GM18508 (cell line): ENCODE data around the gene CEP89.
"Not testable (repeated sequence)": the region's sequence is repeated elsewhere in the genome, so short reads cannot be mapped to it uniquely, and the experiment has no call there.

ENCODE experiments used
- ATAC-seq: cut with Tn5 transposase; IDR thresholded peaks from one replicate; pipeline ENCODE4 v1.9.1; 2021; ENCODE audit warnings: moderate number of reproducible peaks; ENCODE audit not compliant: insufficient read depth, unreplicated experiment

CEP89 gene

DNA sequence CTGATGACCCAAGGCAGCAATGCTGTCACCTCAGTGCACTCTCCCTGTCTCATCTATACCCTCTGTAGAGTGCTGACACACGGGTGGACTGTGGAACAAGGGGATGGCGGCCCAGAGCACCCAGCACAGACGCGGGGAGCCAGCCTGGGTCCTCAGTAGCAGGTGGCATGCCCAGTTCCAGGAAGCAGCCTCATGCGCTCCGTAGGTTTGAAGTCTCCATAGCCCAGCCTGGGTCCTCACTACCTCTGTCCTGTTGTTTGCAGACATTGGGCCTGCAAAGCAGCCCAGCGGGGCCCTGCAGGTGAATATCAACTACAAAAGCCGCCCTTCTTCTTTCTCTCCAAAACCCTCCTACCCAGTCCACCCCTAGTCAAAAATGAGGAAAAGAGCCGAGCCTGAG, 97.2 kb downstream of the CEP89 start:
- no peak for ATAC-seq

DNA sequence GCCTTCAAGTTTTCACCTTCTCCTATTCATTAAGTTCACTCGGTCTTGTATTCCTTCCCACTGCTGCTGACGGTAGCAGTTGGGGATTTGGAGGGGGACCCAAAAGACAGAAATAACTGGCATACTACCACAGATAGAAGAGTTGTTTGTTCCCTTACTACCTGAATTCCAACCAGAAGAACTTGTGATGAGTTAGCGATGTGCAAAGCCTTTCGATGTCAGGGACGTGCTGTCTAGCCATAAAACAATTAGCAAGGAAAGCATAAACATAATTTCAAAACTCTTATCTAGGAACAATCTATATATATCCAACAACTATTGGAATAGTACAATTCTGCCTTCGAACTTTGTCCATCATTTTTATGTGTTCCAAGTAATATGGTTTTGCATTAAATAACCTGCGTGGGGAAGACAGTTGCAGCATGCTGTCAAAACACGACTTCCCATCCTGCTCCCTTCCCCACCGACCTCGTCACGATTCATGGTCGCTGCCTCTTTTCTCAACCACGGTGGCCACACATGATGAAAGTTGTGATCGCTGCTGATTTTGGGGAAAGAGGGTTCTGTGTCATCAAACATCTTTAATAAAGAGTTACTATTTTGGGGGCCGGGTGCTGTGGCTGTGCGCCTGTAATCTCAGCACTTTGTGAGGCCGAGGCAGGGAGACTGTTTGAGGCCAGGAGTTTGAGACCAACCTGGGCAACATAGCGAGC, 98.4 kb downstream of the CEP89 start:
- ATAC-seq, result no peak

DNA sequence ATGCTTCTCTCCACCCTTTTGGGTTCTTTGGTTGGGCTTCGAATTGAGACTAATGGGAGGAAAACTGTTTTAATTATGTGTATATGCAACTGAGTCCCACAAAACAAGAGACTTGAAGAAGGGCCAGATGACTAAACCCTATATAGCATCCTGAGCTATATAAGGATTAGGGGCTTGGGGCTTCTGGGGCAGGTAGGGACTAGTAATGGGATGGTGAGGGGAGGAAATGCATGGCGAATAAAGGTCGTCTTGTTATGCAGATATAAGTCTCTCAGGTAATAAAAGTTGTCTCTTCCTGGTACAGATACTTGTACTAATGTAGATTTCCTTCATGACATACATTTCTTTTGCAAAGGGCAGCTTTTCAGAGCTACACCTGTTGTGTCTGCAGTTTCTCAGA, 99.4 kb downstream of the CEP89 start:
- ATAC-seq, result no peak

DNA sequence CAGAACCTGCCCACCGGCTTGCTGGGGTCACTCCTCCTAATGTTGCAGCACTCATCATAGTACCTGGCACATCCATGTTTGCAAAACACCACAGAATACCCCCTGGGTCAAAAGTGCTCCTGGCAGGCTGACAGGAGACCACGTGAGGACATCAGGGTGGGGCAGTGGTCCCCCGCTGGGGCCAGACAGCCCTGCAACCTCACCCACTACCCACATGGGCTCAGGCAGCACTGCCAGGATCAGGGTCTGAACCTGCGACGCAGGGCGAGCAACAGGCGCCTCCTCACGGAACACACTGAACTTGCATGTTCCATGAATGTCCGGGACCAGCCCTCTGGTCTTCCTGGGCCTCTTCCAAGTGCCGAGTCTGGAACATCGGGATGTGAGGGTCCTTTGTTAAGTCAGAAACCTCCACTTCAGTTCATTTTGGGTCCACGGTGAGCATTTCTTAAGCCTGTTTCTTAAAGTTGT, 100.7 kb downstream of the CEP89 start:
- ATAC-seq, result no peak

DNA sequence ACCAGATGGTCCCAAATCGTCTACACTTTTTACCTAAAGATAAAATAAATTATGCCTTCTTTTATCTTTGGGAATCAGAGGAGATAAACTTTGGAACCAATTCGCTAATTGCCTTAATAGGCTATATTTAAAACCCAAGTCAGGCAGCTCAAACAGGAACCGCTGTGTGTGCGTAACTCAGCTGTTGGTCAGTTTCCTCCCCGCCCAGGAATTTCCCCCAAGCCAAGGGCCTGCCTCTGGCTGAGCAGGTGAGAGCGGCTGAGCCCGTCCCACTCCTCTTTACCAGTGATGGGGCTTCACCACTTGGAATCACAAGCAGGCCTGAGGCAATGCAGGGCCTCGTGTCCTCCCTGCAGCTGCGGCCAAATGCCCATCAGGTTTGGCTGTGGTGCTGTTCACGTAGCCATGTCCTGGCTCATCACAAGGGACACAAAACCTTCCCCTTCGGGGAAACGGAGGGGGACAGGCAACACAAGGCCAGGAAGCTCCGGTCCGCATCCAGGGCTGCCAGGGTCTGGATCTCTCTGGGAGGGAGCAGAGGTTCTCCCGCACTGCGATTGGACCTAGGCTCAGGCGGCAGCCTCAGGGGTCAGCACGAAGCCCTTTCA, 101.7 kb downstream of the CEP89 start:
- no peak for ATAC-seq

DNA sequence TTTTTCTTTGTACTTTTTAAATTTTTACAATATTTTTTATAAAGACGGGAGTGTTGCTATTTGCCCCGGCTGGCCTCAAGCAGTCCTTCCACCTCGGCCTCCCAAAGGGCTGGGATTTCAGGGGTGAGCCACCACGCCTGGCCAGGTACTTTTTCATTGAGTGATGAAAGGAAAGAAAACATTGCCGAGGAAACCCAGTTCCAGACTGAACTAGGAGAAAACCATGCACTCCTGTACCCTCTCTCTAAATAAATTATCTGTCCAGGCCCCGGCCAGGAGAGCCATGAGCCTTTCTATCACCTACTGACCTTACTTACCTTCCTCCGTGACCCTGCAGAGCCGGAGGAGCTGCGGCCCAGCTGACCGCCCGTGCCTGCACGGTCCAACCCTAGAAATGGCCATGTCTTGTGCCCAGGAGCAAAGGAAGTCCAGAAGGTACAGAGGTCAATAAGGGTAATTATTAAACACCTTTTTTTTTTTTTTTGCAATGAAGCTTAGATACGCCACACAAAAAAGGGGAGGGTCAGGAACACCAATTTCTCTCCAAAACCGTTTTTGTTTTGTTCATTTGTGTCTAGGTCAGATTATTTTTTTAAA, 102.3 kb downstream of the CEP89 start, which contains the start of gene SLC7A9:
Gene SLC7A9 (minus strand): TSS at position 399 of the 597 bp plus-strand sequence. CDS start 1,233 bp downstream, outside the sequence.
- no peak for ATAC-seq

DNA sequence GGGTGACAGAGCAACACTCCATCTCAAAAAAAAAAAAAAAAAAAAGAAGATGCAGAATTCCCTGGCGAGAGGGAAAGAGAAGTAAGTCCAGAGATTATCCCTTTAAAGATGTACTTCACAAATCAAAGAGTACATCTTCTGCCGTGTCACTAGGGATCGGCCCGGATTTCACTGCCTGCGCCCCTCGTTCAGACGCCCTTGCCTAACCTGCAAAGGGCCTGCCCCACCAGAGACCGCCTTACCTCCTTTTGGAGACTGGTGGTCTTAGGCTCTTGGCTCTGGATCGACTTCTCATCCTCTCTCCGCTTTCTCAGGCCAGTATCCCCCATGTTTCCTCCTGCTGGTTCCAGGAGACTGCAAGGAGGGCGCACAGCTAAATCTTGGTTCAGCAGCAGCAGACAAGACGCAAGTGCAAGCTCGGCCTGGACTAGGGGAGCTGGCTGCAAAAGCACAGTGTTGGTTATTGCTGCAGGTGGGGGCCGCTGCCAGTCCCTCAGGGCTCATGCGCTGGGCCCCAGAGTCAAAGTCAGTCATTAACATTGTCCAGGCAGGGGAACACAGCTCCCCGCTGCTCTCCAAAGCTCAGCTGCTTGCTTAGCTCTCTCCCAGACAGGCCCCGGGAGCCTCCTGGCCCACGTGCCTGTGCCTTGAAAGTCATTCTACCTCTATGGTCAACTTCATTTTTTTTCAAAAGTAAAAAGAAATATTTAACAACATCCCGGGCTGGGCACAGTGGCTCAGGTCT, 103.4 kb downstream of the CEP89 start:
- no peak for ATAC-seq

DNA sequence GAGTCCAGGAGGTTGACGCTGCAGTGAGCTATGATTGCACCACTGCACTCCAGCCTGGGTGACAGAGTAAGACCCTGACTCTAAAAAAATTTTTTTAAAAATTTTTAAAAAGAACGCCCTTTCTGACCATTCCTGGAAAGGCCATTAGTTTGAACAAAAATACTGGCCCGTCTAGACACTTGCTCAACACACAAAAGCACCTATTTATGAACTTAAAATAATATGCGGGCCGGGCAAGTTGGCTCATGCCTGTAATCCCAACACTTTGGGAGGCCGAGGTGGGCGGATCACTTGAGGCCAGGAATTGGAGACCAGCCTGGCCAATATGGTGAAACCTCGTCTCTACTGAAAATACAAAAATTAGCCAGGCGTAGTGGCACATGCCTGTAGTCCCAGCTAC, 104.3 kb downstream of the CEP89 start:
- not testable (repeated sequence) for ATAC-seq

DNA sequence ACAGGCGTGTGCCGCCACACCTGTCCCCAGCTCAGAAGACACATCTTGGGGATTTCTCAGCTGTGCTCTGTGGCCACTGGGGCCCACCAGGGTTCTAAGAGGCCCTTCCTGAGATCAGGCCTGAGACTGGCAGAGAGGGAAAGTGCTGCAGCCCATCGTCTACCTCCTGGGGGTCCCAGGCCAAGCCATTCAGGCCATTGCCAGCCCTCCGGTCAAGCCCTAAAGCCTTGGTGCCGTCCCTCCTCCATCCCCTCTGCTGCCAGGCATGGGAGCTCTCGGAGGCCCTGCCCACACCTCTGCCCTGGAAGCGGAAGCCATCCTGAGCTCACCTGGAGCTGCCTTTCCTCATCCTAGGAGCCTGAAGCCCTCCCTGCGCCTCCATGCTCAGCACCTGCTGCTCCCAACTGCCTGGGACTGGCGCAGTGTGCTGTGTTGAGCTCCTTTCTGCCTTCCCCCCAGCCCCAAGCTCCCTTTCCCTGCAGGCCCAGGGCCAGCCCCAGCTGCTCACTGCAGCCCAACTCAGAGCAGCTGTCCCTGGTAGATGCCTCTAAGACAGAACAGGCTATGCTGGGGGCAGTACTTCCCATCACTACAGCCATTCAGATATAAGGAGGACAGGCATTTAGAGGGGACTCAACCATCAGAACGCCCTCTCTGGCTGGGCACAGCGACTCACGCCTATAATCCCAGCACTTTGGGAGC, 105.0 kb downstream of the CEP89 start:
- no peak for ATAC-seq

DNA sequence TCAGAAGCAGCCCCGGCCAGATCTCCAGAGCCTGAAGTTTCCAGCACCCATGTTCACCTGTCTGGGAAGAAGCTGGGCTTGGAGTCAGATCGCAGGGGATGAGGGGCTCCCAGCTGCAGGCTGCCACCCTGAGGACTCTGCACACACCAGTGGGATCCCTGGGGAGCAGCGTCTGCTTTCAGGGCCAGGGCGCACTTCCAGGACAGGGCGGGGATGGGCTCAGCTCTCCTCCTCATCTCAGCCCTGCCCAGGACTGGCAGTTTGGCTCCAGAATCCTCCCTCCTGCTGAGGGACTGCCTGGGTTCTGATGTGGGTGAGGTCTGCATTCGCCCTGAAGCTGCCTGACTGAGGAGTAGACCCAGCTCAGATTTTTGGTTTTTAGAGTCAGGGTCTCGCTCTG, 105.7 kb downstream of the CEP89 start:
- no peak for ATAC-seq

DNA sequence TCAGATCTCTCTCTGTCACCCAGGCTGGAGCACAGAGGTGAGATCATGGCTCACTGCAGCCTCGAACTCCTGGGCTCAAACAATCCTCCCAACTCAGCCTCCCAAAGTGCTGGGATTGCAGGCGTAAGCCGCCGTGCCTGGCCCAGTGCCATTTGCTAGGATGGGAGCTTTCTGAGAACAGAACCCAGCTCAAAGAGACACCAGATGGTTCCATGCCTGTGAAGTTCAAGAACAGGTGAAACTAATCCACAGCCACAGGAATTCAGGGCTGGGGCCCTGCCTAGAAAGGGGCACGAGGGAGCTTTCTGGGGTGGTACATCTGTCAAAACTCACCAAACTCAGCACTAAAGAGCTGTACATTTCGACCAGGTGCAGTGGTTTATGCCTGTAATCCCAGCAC, 106.4 kb downstream of the CEP89 start:
- no peak for ATAC-seq

DNA sequence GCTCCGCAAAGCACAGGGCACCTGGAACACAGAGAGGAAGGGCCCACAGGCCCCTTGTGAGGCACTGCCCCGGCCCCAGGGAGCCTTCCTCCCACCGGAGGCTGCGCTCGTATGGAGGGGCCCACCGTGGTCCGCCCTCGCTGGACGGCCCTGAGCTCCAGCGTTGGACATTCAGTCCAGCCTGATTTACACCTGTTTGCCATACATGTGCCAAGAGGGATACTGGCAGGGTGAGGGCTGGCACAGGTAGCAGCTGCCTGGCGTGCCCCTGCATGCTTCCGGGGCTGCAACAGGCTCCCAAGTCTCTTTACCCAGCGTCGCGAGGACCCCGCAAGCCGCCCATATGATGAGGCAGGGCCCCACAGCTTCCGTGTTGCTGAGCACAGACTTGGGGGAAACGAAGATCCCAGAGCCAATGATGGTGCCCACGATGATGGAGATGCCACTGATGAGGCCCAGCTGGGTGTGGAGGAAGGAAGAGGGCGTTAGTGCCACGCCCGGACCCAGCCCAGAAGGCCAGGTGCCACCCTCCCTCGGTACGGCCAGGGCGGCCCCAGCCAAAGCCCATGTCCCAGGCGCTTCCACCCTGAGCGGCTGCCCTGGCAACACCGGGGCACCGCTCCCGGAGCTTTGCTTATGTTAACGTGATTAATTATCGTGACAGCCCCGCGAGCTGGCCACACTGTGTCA, 107.3 kb downstream of the CEP89 start:
- no peak for ATAC-seq

DNA sequence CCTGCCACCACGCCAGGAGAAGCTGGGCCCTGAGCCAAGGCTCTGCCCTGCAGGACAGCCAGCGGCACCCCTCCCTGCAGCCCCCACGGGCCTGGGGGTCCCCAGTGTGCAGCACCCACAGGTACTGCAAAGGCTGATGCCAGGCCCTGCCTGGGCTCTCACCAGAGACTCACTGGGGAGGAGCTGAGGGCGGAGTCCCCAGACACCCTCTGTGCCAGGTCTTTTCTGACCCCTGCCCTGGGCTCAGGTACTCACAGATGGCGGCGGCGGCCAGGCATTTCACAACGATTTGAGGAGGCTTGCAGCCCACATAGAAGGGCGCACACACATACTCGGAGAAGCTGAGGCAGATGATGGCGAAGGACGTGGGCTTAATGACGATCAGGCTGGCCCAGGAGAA, 107.9 kb downstream of the CEP89 start:
- ATAC-seq, result no peak

DNA sequence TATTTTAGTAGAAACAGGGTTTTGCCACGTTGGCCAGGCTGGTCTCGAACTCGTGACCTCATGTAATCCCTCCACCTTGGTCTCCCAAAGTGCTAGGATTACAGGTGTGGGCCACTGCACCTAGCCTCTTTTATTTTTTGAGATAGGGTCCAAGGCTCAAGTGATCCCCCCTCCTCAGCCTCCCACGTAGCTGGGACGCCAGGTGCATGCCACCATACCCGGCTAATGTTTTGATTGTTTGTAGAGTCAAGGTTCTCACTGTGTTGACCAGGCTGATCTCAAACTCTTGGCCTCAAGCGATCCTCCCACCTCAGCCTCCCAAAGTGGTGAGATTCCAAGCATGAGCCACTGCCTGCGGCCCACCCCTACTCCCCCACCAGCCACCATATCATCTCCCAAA, 108.5 kb downstream of the CEP89 start:
- no peak for ATAC-seq

DNA sequence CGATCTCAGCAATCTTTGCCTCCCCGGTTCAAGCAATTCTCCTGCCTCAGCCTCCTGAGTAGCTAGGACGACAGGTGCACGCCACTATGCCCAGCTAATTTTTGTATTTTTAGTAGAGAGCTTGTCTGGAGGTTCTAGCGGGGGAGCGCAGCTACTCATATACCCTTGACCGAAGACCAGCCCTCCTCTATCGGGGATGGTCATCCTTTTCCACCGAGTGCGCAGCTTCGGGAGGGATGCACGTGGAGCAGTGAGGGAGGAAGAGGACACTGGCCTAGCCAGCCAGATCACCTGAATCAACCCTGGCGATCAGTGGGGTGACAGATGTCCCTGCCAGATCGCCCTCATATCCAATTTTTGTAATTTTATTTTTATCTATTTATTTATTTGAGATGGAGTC, 109.0 kb downstream of the CEP89 start:
- ATAC-seq, result no peak

DNA sequence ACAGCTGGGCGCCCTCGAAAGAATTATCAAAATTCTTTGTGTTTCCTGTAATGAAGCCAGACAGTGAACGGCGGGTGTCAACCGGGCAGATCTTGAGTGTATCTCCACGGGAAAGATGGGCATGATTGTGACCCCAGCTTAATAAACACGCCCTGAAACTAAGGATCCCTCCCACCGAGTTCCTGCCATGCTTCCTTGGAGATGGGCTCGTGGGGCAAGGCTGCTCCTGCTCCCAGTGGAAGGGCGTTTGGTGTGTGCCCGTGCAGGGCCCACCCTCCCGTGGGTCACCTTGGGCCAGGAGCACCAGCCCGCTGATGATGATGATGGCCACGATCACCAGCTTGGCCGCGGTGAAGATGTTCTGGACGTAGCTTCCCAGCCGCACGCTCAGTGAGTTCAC, 109.6 kb downstream of the CEP89 start:
- ATAC-seq, result no peak

DNA sequence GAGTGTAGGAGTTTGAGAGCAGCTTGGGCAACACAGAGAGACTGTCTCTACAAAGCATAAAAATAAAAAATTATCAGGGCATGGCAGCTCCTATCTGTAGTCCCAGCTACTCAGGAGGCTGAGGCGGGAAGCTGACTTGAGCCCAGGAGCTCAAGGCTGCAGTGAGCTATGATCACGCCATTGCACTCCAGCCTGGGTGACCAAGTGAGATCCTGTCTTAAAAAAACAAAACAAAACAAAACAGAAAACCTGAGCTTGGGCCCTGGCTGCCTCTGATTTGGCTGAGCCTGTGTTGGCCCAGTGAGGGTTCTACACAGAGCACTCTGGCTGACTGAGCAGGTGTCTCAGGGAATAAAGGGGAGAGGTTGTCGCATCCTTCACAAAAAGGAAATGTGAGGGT, 110.2 kb downstream of the CEP89 start:
- ATAC-seq, result no peak

DNA sequence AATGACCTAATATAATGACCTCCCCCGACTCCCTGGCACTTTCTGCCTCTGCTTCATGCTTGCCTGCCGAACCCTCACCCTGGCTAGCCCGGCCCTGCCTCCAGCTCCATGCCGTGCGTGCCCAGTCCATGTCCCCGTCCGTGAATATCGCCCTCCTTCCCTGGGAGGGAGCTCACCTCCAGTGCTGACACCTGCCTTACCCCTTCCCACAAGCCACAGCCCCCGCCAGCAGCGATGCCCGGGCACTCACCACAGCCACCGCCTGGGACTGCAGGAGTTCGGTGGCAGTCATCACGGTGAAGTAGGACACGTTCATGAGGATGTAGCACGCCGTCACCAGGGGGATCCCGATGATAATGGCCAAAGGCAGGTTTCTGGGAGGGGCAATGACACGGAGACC, 112.2 kb downstream of the CEP89 start:
- ATAC-seq, result no peak

DNA sequence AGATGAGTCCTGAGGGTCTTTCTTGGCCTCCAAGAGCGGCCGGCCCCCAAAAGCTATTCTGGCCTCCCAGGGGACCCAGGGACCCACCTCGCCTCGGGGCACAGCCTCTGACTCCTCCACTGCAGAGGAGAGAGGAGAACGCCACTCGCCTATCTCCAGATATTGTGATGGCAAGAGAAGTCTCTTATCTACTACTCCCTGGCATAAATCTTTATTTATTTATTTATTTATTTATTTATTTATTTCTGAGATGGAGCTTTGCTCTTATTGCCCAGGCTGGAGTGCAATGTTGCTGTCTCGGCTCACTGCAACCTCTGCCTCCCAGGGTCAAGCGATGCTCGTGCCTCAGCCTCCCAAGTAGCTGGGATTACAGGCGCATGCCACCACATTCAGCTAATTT, 113.2 kb downstream of the CEP89 start:
- no peak for ATAC-seq

DNA sequence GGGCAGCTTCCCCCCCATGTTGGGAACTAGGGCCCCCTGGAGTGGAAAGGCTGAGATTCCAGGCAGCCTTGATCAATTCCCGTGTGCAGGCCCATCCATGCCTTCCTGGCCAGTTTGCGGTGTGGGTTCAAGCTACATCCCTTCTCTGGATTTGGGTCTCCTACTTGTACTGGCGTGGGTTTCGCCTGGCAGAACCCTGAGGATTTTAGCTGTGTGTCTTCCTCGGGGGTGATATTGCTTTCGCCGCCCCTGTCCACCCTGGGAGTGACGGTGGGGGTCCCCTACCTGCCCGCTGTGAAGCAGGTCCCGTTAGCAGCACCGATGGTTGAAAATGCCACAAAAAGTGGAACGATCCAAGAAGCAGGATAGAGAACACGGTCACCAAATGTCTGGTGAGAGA, 113.6 kb downstream of the CEP89 start:
- ATAC-seq, result no peak
